MM.1S (cell line): ENCODE measurements around the gene MBTPS1.

Experiments
- CTCF ChIP-seq: fragments of 300-600 bp; sonication (generic); IDR thresholded peaks from 2 replicates; pipeline ENCODE4 v1.5.1; 2016; ENCODE audit warnings: antibody characterized with exemption, low read length, mixed read lengths
- EZH2 ChIP-seq: fragments of 300-600 bp; sonication (generic); optimal IDR thresholded peaks from 2 replicates; pipeline ENCODE3; 2017; ENCODE audit warnings: low read depth, mild to moderate bottlenecking, antibody characterized with exemption, low read length, mixed read lengths
- EZH2phosphoT487 ChIP-seq: fragments of 300-600 bp; sonication (generic); IDR thresholded peaks from 2 replicates; pipeline ENCODE4 v1.6.1; 2018; ENCODE audit warnings: antibody characterized with exemption, low read length

GRCh38 chr16:84111525-84111924 is 5.2 kb downstream of the MBTPS1 start:
- TF ChIP-seq CTCF: no peak
- TF ChIP-seq EZH2: no peak
- no peak for TF ChIP-seq EZH2phosphoT487
